GM21390 (cell line): Measurements from ENCODE around the gene LPCAT2.

Experiments
- ATAC-seq: cut with Tn5 transposase; IDR thresholded peaks from one replicate; pipeline ENCODE4 v1.9.1; 2021; ENCODE audit not compliant: unreplicated experiment

LPCAT2 gene

DNA sequence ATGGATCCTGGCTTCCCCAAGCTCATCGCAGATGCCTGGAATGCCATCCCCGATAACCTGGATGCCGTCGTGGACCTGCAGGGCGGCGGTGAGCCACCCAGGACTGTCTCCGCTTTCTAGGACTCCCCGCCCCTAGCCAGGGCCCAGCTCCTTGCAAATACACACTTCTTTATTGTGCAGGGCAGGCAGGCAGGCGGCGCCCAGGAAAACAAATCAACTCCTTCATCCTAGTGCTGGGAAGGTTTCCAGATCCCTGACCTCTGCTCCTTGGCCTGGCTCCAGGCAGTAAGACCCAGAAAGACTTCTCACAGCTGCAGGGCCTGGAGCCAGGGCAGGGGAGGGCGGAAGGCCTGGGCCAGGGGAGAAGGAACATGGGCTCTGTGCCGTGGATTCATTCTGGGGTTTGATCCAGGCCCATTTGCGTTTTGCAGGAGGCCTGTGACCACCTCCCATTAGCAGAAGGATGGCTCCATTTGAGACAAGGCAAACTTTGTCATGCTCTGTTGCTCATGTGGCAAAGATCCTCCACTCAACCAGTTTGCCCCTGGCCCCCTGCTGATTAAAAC, 6.0 kb upstream of the LPCAT2 start:
- ATAC-seq, result no peak

DNA sequence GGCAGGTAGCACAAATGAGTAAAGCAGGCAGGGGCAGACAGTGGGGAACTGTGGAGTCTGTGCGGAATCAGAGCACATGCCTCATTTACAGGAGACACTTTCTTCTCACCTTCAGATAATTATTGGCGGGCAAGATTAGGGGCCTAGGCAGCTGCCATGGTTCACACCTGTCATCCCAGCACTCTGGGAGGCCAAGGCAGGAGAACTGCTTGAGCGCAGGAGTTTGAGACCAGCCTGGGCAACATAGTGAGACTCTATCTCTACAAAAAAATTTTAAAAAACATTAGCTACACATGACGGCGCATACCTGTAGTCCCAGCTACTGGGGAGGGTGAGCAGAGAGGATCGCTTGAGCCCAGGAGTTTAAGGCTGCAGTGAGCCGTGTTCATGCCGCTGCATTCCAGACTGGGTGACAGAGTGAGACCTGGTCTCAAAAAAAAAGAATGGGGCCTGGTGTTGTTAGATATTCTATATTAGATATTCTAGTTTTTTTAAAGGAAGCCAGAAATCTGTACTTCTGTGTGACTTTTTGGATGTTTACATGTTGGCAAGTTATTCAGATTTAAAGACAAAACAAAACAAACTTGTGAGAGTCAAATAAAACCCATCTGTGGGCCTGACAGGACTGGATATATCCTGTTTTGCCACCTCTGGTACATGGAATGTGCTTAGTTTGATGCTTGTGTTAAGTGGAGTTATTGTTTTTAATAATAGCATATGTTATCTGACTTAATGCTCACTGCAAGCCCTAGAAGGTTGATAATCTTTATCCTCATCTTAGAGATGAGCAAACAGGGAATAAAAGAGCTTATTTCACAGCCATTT, 4.9 kb upstream of the LPCAT2 start:
- ATAC-seq, result no peak

DNA sequence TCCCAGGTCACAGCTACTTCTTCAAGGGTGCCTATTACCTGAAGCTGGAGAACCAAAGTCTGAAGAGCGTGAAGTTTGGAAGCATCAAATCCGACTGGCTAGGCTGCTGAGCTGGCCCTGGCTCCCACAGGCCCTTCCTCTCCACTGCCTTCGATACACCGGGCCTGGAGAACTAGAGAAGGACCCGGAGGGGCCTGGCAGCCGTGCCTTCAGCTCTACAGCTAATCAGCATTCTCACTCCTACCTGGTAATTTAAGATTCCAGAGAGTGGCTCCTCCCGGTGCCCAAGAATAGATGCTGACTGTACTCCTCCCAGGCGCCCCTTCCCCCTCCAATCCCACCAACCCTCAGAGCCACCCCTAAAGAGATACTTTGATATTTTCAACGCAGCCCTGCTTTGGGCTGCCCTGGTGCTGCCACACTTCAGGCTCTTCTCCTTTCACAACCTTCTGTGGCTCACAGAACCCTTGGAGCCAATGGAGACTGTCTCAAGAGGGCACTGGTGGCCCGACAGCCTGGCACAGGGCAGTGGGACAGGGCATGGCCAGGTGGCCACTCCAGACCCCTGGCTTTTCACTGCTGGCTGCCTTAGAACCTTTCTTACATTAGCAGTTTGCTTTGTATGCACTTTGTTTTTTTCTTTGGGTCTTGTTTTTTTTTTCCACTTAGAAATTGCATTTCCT, 3.4 kb upstream of the LPCAT2 start:
- ATAC-seq, result no peak

DNA sequence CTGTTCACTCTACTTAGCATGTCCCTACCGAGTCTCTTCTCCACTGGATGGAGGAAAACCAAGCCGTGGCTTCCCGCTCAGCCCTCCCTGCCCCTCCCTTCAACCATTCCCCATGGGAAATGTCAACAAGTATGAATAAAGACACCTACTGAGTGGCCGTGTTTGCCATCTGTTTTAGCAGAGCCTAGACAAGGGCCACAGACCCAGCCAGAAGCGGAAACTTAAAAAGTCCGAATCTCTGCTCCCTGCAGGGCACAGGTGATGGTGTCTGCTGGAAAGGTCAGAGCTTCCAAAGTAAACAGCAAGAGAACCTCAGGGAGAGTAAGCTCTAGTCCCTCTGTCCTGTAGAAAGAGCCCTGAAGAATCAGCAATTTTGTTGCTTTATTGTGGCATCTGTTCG, 2.8 kb upstream of the LPCAT2 start:
- no peak for ATAC-seq

DNA sequence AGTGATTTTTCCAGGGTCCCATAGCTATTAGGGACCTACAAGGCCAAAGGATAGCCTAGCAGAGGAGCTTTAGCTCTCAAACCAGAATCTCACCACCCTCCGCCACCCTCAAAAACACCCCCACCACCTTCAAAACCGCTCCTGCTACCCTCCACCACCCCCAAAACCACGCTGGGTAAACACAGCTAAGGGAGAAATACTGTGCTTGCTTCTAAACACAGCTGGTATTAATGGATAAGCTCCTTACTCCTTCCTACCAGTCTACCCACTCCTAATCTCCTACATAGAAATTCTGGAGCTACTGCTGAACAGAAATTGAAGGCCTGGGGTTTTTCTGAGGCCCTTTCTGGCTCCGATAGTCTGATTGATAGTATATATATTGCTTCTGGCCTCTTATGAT, 2.2 kb upstream of the LPCAT2 start:
- ATAC-seq, result no peak

DNA sequence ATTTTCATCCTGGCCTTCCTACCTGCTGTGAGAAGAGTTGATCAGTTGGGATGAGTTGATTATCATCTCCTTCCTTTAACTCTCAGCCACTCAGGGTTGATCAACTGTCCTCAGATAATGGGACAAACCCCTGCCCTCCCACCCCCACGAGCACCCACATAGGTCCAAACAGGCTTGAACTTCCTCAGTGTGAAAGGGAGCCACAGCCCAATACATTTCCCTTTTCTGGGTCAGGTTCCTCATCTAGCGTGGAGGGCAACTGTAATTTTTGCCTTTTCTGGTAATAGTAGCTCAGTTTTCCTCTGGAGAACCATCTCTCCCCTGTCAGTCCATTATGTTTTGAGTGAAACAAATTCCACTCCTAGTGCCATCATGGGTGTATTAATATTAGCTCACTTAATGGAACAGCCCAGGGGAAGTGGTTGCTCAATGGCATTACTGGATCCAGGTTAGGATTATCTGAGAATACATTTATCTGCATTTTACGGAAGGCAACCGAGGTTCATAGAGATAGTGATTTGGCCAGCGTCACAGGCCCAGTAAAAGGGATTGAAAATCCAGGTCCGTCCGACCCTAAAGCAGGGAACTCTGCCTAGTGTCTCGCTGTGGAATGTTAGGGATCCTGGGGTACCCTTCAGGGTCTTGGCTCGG, 476 bp upstream of the LPCAT2 start:
- ATAC-seq, result no peak

DNA sequence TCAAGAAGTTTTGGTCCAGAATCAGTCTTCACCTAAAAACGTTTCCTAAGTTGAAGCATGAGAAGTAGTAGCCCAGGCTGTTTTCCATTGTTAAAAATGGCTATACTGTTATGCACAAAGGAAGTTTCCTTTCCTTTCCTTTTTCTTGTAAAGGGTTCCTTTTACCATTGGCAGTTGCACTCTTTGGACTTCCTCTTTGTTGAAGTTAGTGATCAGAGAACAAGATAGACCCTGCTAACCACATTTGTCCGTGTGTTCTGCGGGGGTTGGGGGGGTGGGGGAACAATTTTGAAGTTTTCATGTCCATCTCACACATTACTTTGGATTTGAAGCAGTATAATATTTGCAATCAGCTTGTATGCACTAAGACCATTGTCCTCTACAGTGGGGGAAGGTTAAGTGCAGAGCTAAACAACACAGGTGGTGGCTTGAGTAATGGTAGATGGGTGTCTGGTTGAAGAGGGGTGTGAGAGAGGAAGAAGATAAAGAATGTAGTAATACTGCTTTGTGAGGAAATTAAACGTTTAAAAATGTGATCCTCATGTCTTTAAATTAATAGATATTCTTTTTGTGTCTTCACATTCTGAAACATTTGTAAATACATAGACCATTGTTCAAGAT, 1.4 kb downstream of the LPCAT2 start:
- no peak for ATAC-seq

DNA sequence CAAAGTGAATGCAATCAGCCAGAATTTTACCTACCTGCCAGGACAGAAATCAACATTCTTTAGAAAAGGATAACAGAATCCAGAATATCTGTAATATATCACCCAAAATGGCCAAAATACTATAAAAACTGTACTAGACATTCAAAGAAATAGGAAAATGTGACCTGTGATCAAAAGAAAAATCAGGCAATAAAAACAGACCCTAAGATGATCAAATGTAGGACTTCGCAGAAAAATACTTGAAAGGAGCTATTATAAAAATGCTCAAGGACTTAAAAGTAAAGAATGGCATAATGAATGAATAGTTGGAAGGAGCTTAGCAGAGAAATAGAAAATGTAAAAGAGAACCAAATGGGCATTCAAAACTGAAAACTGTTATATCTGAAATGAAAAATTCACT, 4.1 kb downstream of the LPCAT2 start:
- no peak for ATAC-seq

DNA sequence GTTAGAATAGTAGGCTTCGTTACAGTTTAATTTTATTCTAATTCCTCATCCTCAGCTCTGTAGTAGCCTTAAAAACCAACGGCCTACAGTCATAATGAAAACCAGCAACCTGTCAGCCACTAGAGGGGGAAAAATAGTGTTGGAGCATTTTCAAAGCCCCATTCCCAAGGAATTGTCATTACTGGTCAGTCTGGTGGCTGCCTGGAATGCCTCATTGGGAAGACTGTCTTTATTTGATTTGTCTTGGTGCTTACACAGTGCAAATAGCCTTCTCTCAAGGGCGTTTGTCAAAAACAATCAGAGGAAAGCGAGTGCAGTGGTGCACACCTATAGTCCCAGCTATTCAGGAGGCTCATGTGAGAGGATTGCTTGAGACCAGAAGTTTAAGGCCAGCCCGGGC, 4.7 kb downstream of the LPCAT2 start:
- no peak for ATAC-seq

DNA sequence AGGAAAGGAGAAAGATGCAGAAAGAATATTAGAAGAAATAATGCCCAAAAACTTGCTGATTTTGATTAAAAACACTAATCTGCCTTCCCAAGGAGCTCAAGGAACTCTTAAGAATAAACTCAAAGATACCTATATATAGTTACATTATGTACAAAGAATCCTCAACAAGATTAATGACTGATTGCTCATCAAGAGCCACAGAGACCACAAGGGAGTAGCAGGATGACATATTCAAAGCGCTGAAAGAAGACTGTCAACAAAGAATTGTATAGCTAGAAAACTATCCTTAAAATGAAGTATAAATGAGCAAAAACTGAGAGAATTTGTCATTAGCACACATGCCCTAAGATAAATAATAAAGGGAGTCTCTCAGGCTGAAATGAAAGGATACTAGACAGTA, 6.2 kb downstream of the LPCAT2 start:
- no peak for ATAC-seq

DNA sequence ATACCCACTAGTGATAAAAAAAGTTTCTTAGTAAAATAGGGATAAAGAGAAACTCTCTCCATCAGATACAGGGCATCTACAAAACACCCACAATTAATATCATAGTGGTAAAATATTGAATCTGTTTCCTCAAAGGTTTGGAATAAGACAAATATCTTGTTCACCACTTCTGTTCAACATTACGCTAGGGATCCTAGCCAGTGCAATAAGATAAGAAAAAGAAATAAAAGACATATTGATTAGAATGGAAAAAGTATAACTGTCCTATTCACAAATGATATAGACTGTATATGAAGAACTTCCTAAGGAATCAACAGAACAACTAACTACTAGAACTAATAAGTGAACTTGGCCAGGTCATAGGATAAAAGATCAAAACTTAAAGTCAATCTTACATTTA, 12.9 kb downstream of the LPCAT2 start:
- no peak for ATAC-seq

DNA sequence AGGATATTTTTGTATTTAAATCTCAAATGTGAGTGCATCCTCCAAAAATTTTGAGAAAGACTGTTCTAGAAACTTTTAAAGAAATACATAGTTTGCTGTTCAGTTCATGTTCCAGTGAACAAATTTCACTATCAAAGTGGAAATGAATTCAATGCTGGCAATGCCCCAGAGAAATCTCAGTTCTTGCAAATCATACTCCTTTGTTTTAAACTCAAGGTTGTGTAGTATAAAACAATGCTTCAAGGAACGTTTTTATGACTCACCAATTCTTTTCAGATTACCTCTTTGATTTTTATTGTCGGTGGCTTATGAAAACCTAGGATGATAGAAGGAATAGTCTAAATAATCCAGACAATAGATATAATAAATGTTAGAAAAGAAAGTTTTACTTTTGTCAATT, 17.6 kb downstream of the LPCAT2 start:
- no peak for ATAC-seq

DNA sequence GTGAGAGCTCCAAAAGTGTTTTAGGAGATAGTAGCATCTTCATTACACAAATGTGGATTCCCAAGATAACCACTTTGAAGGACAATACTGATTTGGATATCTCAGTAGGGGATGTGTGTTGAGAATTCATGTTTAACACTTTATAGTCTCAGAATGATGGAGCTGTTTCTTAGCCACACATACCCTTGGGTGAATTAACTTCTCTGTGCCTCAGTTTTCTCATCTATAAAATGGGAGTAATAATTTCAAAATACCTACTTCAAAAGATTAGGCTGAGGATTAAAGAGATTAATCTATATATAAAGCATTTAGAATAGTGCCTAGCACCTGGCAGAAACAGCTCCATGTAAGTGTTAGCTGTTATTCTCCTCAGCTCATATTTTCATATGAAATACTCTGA, 19.0 kb downstream of the LPCAT2 start:
- ATAC-seq, result no peak

DNA sequence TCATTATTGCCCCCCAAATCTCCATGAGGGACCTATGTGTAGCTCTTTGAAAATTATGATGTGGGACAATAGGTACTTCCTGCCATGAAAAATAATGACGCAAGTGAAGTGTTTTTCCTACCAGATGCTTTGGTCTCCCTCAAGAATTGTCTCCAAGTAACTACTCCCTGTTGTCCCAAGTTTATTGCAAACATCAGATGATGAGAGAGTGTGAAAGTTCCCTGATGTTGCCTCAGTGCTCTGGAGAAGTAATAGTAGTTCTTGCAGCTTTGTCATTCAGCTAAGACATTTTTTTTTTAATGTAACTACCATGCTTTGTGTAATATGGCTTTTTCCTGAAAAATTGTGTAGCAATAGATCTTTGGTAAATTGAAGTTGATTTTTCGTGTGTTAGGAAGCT, 20.1 kb downstream of the LPCAT2 start:
- no peak for ATAC-seq

DNA sequence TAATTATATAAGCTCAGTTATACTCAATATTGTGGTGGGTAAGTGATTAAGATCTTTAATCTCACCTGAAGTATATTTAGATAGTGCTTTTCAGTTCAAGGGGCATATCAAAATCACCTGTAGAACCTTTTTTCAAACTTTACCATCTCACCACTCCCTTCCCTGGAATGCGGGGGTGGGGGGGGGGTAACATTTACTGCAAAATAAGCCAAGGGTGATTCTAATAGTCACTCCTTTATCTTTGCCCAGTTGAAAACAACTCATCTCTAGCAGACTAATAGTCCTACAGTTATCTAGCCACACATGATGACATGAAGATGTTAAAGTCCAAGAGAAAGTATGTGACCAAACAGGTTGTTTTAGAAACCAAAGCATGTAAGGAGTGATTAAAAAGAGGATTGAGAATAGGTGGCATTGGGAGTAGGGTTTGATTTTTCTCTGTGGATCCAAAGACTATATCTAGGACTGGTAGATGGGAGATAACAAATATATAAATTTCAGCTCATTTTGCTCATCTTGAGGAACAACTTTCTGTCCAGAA, 21.5 kb downstream of the LPCAT2 start:
- ATAC-seq, result no peak

DNA sequence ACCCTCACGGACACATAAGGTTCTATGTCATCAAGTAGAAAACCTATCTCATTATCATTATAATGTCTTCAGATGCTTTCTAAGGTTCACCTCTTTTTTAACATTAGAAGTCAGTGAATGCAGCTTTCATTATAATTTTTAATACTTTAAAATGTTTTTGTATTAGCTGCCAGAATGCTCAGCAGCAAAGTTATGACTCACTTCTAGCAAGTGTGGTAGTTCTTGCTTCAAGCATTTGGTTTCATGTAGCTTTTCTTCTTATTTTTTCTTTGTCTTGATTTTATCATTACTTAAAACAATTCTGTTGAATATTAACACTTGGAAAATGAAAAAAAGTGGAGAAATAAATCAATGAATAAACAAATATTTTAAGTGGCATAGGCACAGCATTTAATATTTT, 23.4 kb downstream of the LPCAT2 start:
- no peak for ATAC-seq

DNA sequence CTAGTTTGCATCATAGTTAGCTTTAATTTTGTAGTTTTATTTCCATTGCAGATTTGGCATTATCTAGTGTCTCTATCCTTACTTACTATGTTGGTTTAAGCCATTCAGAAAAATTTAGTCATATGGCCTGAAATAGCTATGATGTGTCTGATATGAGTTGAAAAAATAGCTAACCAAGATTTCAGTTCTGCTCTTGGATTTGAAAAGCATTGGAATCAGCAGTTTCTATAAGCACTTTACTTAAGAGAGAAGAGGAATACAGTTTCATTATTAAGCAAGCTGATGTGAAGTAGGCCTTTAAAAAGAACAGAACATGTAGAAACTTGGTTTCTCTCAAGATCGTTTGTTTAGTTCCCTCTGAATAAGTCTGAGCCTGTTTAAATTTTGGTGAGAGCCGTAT, 25.9 kb downstream of the LPCAT2 start:
- no peak for ATAC-seq

DNA sequence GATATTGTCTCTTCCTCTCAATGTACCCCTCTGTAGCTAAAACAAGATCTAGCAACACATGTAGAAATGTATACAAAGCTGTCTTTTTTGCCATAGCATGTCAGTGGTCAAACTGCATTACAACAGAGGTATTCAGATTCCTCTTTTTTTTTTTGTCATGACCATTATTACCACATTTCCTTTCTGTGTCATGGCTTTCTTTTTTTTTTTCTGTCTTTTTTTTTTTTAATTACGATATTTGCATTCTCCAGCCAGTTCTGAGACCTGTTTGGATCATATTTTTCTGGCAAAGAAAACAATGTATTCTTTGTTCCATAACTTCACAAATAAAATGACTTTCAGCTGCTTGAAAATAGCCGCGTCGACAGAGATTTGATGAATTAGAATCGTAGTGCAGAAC, 30.2 kb downstream of the LPCAT2 start:
- ATAC-seq, result no peak

DNA sequence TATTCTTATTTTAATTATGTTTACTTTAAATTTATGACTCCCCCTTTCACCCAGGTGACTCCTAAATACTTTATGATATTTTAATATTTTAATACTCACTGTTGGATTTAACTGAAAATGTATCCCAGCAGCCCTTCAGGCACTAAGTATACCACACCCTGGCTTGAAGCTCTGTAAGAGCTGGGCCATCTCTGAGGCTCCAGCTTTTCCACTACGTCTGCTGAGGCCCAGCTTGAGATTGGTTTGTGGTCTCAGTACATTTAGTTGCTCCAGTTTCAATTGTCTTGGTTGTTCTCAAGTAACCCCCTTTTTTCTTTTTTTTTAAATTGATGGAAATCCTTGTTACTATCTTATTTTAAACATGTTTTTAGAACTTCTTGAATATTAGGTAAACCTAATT, 30.6 kb downstream of the LPCAT2 start:
- ATAC-seq, result no peak

DNA sequence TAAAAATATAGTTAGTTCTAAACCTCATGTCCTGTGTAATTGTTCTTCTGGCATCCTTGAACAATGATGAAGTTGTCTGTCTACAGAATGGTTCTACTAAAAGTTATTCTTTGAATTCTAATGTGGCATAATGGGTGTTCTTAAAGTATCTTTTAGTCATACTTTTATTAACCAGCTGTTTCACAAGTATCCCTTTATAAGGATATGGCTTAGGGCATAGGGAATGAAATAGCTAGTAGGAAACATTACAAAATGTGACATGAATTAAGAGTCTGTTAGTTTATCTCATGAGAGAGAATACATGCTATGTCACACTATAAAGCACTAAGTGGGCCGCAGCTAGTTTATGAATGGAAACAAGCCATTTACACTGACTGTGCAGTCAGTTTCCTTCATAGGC, 31.3 kb downstream of the LPCAT2 start:
- ATAC-seq, result no peak

DNA sequence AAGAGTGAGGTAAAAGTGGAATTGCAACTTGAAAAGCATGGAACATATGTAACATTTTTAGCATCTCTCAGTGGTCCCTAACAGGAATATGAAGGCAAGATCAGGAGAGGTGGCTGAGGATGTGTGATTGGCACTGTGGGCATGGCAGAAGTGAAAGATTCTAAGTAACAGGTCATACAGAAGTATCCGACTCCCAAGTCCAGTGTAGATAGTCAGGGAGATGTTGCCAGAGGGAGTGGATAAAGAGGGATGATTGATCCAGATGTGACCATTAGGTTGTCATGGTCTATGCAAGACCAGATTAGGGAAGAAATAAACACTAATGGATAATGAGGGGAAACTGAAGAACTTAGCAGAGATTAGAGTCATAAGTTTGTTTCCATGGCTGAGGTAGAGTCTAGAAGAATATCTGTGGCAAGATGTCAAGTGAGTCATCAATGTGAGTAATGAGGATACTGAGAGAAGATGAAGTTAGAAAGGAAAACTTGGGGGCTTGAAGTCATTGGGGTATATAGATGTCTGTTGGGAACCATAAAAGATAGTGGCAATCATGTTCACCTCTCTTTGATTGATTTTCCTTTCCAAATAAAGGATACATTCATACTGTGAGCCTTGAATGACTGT, 33.7 kb downstream of the LPCAT2 start:
- no peak for ATAC-seq
